CD14-positive monocyte (primary cell): ENCODE results near the gene SNX3. TPM values are rescaled to one million over a fixed set of nuclear protein-coding genes. Genes with fewer than 3 reads are reported as not detected.

Source experiments
- DNase-seq, 3 donors: peaks; one replicate each; pipeline ENCODE4 v3.0.0-alpha.2; 2011 to 2022
- H2AFZ ChIP-seq: 2 replicates; pipeline ENCODE4 v1.6.0; 2012; ENCODE audit warnings: mild to moderate bottlenecking, low read depth, low read length, inconsistent platforms; ENCODE audit not compliant: insufficient read depth, poor library complexity, severe bottlenecking
- H3K27ac ChIP-seq, 2 donors: 1 replicate in 1 of 2; 2 replicates in 1 of 2; pipeline ENCODE4 v1.5.1; 2012 to 2013; ENCODE audit warnings: low read length in 2 of 2, control low read depth in 1 of 2, inconsistent platforms in 1 of 2, low read depth in 1 of 2, mild to moderate bottlenecking in 1 of 2
- H3K27me3 ChIP-seq, 2 donors: one replicate each; pipeline versions ENCODE4 v1.6.0 to v1.6.1; 2011 to 2013; ENCODE audit warnings: low read length in 2 of 2; ENCODE audit not compliant: control insufficient read depth in 2 of 2, insufficient read depth in 2 of 2
- H3K36me3 ChIP-seq, 2 donors: replicated peaks in 1 of 2; 1 replicate in 1 of 2; 2 replicates in 1 of 2; pipeline versions ENCODE4 v1.5.1 to v1.6.1; 2012 to 2013; ENCODE audit warnings: low read length in 2 of 2, control low read depth in 1 of 2, inconsistent platforms in 1 of 2, mild to moderate bottlenecking in 1 of 2; ENCODE audit not compliant: insufficient read depth in 2 of 2, control insufficient read depth in 1 of 2
- H3K4me1 ChIP-seq, 2 donors: 1 replicate in 1 of 2; 2 replicates in 1 of 2; pipeline versions ENCODE4 v1.5.1 to v1.6.1; 2012 to 2013; ENCODE audit warnings: low read length in 2 of 2, control low read depth in 1 of 2, inconsistent platforms in 1 of 2, mild to moderate bottlenecking in 1 of 2, moderate library complexity in 1 of 2; ENCODE audit not compliant: insufficient read depth in 2 of 2, control insufficient read depth in 1 of 2
- H3K4me2 ChIP-seq: replicated peaks from 2 replicates; pipeline ENCODE3; 2012; ENCODE audit warnings: low read length, moderate library complexity, mild to moderate bottlenecking; ENCODE audit not compliant: poor library complexity, severe bottlenecking; ENCODE audit errors: extremely low read depth
- H3K4me3 ChIP-seq, 3 experiments: fragments of 200-600 bp in 1 of 3; sonication (generic) in 1 of 3; replicated peaks in 1 of 3; 1 replicate in 2 of 3; 2 replicates in 1 of 3; pipeline ENCODE4 v1.5.1; 2011 to 2013; ENCODE audit warnings: low read length in 3 of 3, mild to moderate bottlenecking in 3 of 3, control low read depth in 2 of 3, low read depth in 2 of 3, inconsistent platforms in 1 of 3, moderate library complexity in 1 of 3
- H3K79me2 ChIP-seq: 2 replicates; pipeline ENCODE4 v1.6.0; 2012; ENCODE audit warnings: mild to moderate bottlenecking, control low read depth, inconsistent platforms, low read length, moderate library complexity; ENCODE audit not compliant: insufficient read depth
- H3K9ac ChIP-seq: 2 replicates; pipeline ENCODE4 v1.6.0; 2017; ENCODE audit warnings: low read length, mild to moderate bottlenecking; ENCODE audit not compliant: insufficient read depth, poor library complexity, severe bottlenecking
- H3K9me3 ChIP-seq, 2 donors: replicated peaks in 1 of 2; 1 replicate in 1 of 2; 2 replicates in 1 of 2; pipeline versions ENCODE4 v1.5.1 to v1.6.1; 2012 to 2013; ENCODE audit warnings: low read length in 2 of 2, control low read depth in 1 of 2; ENCODE audit not compliant: control insufficient read depth in 1 of 2, insufficient read depth in 1 of 2
- H4K20me1 ChIP-seq: 2 replicates; pipeline ENCODE4 v1.6.0; 2012; ENCODE audit warnings: mild to moderate bottlenecking, low read length, control low read depth, moderate library complexity; ENCODE audit not compliant: insufficient read depth
- H3K27ac Mint-ChIP-seq, 7 donors: one replicate each; pipeline ENCODE4 v1.8.0; 2020; ENCODE audit warnings: mild to moderate bottlenecking in 7 of 7, mixed read lengths in 7 of 7, moderate library complexity in 6 of 7, inconsistent platforms in 2 of 7
- H3K27me3 Mint-ChIP-seq, 3 donors: one replicate each; pipeline ENCODE4 v1.8.0; 2021 to 2022; ENCODE audit warnings: low read depth in 3 of 3, mild to moderate bottlenecking in 3 of 3, mixed read lengths in 3 of 3, moderate library complexity in 3 of 3, inconsistent platforms in 1 of 3
- H3K36me3 Mint-ChIP-seq, 2 donors: one replicate each; pipeline ENCODE4 v1.8.0; 2020; ENCODE audit warnings: mixed read lengths in 2 of 2, inconsistent platforms in 1 of 2, mild to moderate bottlenecking in 1 of 2
- H3K4me1 Mint-ChIP-seq: one replicate; pipeline ENCODE4 v1.8.0; 2020; ENCODE audit warnings: mild to moderate bottlenecking, mixed read lengths
- H3K4me3 Mint-ChIP-seq, 2 donors: one replicate each; pipeline ENCODE4 v1.8.0; 2020; ENCODE audit warnings: mild to moderate bottlenecking in 2 of 2, mixed read lengths in 2 of 2, moderate library complexity in 1 of 2
- H3K9me3 Mint-ChIP-seq, 7 donors: one replicate each; pipeline ENCODE4 v1.8.0; 2020 to 2022; ENCODE audit warnings: mixed read lengths in 7 of 7, mild to moderate bottlenecking in 6 of 7, moderate library complexity in 6 of 7, inconsistent platforms in 2 of 7
- CTCF ChIP-seq: fragments of 200-600 bp; IDR thresholded peaks from one replicate; pipeline ENCODE4 v1.8.0; 2022; ENCODE audit warnings: antibody characterized with exemption, mild to moderate bottlenecking
- WGBS: methylation state at CpG from one replicate; pipeline ENCODE4 v1.1.5; 2013; ENCODE audit warnings: missing lambda C conversion rate; ENCODE audit not compliant: insufficient coverage; 5-methylcytosine and 5-hydroxymethylcytosine counted together
- intact Hi-C, 2 donors: fragments of 100-400 bp; cut with micrococcal nuclease; formaldehyde crosslinking; loops; one replicate each; pipeline versions ENCODE4 v1.15.0 to v1.15.1; 2023
- polyA plus RNA-seq, 3 donors: library from polyadenylated mRNA; depleted of rRNA in 1 of 3; unstranded in 2 of 3; stranded (reverse) in 1 of 3; fragments of 300-500 nt in 2 of 3; fragments of >200 nt in 1 of 3; fragmentation: Illumina TruSeq in 2 of 3; gene quantifications; 1 replicate in 2 of 3; 2 replicates in 1 of 3; pipeline ENCODE4 v1.2.3, GENCODE V29; 2012 to 2021

SNX3 gene
- polyA plus RNA-seq, 3 donors = 134 to 441 (median 394) TPM

- Histone ChIP-seq H3K27ac (peak overlapping the region in 1 of 2 donors; percentile 36), H3K4me2 (no peak overlapping the region), H3K79me2 (peaks cover 54% of the 10 kb centered on the region), H4K20me1 (peaks cover 98% of the 10 kb centered on the region), H3K4me3 (no peak overlapping the region), H3K4me1 (peaks cover 16 to 22% of the 10 kb centered on the region in 2 donors), H3K9ac (no peak overlapping the region), H3K27me3 (no peaks in the 10 kb centered on the region), H2AFZ (no peak overlapping the region), H3K9me3 (no peaks in the 10 kb centered on the region), H3K36me3 (peaks cover 25 to 44% of the 10 kb centered on the region in 2 donors)
- WGBS = 0% methylated on average over 1 of the region's 1 CpG
- peaks cover 29% of the 10 kb centered on the region for H3K4me1 Mint-ChIP-seq
- peak overlapping the region in 4 of 7 donors; percentile 21 to 78 (median 58) for H3K27ac Mint-ChIP-seq
- H3K27me3 Mint-ChIP-seq = peaks cover 0 to 3% (median 1%) of the 10 kb centered on the region in 3 donors
- DNase-seq = peak; percentile 21 to 47 (median 38)
- no peak overlapping the region for H3K4me3 Mint-ChIP-seq
- no peaks in the 10 kb centered on the region for H3K9me3 Mint-ChIP-seq
- no peak for TF ChIP-seq CTCF
- peaks cover 42 to 54% of the 10 kb centered on the region in 2 donors for H3K36me3 Mint-ChIP-seq
- intact Hi-C loops = no loop called here
These were observed 38.3 kb downstream of the SNX3 start for GRCh38 chr6:108222504-108222903.

DNA sequence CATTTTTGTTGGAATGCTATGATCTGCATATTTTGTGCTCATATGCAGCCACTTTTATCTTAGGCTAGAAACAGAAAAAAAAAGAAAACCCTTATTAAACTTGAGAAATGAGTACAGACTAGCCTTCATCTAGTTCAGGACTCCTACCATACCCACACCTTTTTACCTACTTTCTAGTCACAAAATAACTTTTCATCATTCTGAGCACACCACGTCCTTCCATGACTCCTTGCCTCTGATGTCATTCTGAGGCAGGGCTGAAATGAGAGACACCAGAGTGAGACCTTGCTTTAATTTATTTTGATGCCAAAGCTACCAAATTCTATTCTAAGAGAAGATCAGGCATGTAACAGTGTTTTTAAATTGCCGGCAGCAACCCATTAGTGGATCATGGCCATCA, 38.8 kb downstream of the SNX3 start:
- Histone ChIP-seq H2AFZ (no peak overlapping the region), H4K20me1 (peaks cover 98% of the 10 kb centered on the region), H3K79me2 (peaks cover 56% of the 10 kb centered on the region), H3K9me3 (no peaks in the 10 kb centered on the region), H3K4me3 (no peak overlapping the region), H3K4me1 (peaks cover 16 to 22% of the 10 kb centered on the region in 2 donors), H3K27ac (no peak overlapping the region), H3K27me3 (no peaks in the 10 kb centered on the region), H3K4me2 (no peak overlapping the region), H3K9ac (no peak overlapping the region), H3K36me3 (peaks cover 29 to 48% of the 10 kb centered on the region in 2 donors)
- DNase-seq = no peak
- no peak overlapping the region for H3K4me3 Mint-ChIP-seq
- H3K4me1 Mint-ChIP-seq = peaks cover 29% of the 10 kb centered on the region
- WGBS = no CpG with 5 or more reads among the region's 2 CpGs
- no peak for TF ChIP-seq CTCF
- peaks cover 44 to 57% of the 10 kb centered on the region in 2 donors for H3K36me3 Mint-ChIP-seq
- no peaks in the 10 kb centered on the region for H3K9me3 Mint-ChIP-seq
- H3K27ac Mint-ChIP-seq = peak overlapping the region in 5 of 7 donors; percentile 14 to 78 (median 49)
- intact Hi-C loops = no loop called here
- peaks cover 0 to 3% (median 1%) of the 10 kb centered on the region in 3 donors for H3K27me3 Mint-ChIP-seq
